IPS DF 19.7 (cell line): ENCODE results near the gene LIF.

Experiments
- DNase-seq: peaks from one replicate; pipeline ENCODE4 v3.0.0-alpha.2; 2013; ENCODE audit warnings: low read depth, low spot score

Gene LIF

GRCh38 chr22:30190574-30190973 is 56.0 kb downstream of the LIF start:
- no peak for DNase-seq
